C4-2B (cell line): ENCODE data around the gene TECPR2.

ENCODE experiments used
- CTCF ChIP-seq: fragments of 450-650 bp; conservative IDR thresholded peaks from 2 replicates; pipeline ENCODE4 v1.5.1; 2017; ENCODE audit warnings: mild to moderate bottlenecking
- ZFX ChIP-seq: fragments of 450-650 bp; IDR thresholded peaks from 2 replicates; pipeline ENCODE4 v1.6.1; 2017

- TF ChIP-seq CTCF (no peak), ZFX (no peak)
Observed at GRCh38 chr14:102431751-102432150, 69.0 kb downstream of the TECPR2 start.
